SK-N-SH (cell line): ENCODE measurements around the gene GMPR2. TPM values are rescaled to one million over a fixed set of nuclear protein-coding genes. Genes with fewer than 3 reads are reported as not detected.

Experiments
- CTCF ChIA-PET: fragments of 300-600, 350-600 bp; formaldehyde crosslinking; extraction: SDS; loops from one replicate; lab custom pipeline; 2021; lab: Yijun Ruan, JAX
- POLR2A ChIA-PET: fragments of 350-600 bp; sonication (Branson Sonifier 250); formaldehyde crosslinking; extraction: SDS; loops from one replicate; lab custom pipeline; 2020; ENCODE audit warnings: antibody characterized with exemption, inconsistent platforms; lab: Yijun Ruan, JAX
- DNase-seq: peaks from one replicate; pipeline ENCODE4 v3.0.0; 2012
- H2AFZ ChIP-seq: fragments of 200-600 bp; sonication (generic); 2 replicates; pipeline ENCODE4 v1.8.1; 2016; ENCODE audit warnings: antibody characterized with exemption, mild to moderate bottlenecking, low read depth
- H3F3A ChIP-seq: fragments of 200-600 bp; sonication (generic); replicated peaks from 2 replicates; pipeline ENCODE3; 2016; ENCODE audit warnings: antibody characterized with exemption, mild to moderate bottlenecking; ENCODE audit not compliant: insufficient read depth
- H3K27ac ChIP-seq, 2 experiments: fragments of 200-500 bp in 1 of 2; fragments of 200-600 bp in 1 of 2; sonication (Bioruptor generic) in 1 of 2; sonication (generic), shearing (Covaris generic) in 1 of 2; 2 replicates each; pipeline versions ENCODE4 v1.5.1 to v1.6.1; 2014 to 2016; ENCODE audit warnings: low read depth in 2 of 2, inconsistent platforms in 1 of 2, low read length in 1 of 2, mild to moderate bottlenecking in 1 of 2, mixed read lengths in 1 of 2
- H3K27me3 ChIP-seq: fragments of 200-600 bp; sonication (generic), shearing (Covaris generic); 2 replicates; pipeline ENCODE4 v1.6.1; 2016; ENCODE audit warnings: mixed run types; ENCODE audit not compliant: insufficient read depth
- H3K36me3 ChIP-seq, 2 experiments: fragments of 200-500 bp in 1 of 2; fragments of 200-600 bp in 1 of 2; sonication (Bioruptor generic) in 1 of 2; sonication (generic) in 1 of 2; replicated peaks in 1 of 2; 2 replicates each; pipeline versions ENCODE3 to v1.5.1; 2014 to 2016; ENCODE audit warnings: low read length in 1 of 2, mild to moderate bottlenecking in 1 of 2; ENCODE audit not compliant: insufficient read depth in 2 of 2, control insufficient read depth in 1 of 2
- H3K4me1 ChIP-seq, 2 experiments: fragments of 200-500 bp in 1 of 2; fragments of 200-600 bp in 1 of 2; sonication (Bioruptor generic) in 1 of 2; sonication (generic), shearing (Covaris generic) in 1 of 2; 2 replicates each; pipeline versions ENCODE4 v1.5.1 to v1.6.1; 2014 to 2016; ENCODE audit warnings: low read depth in 1 of 2, low read length in 1 of 2, mixed run types in 1 of 2; ENCODE audit not compliant: insufficient read depth in 2 of 2, control insufficient read depth in 1 of 2
- H3K4me2 ChIP-seq: fragments of 200-600 bp; sonication (generic), shearing (Covaris generic); 2 replicates; pipeline ENCODE4 v1.6.1; 2017; ENCODE audit warnings: mixed run types
- H3K4me3 ChIP-seq, 2 experiments: fragments of 200-500 bp in 1 of 2; fragments of 200-600 bp in 1 of 2; sonication (Bioruptor generic) in 1 of 2; sonication (generic), shearing (Covaris generic) in 1 of 2; 2 replicates each; pipeline versions ENCODE4 v1.5.1 to v1.8.1; 2014 to 2016; ENCODE audit warnings: low read depth in 2 of 2, inconsistent platforms in 1 of 2, low read length in 1 of 2, mild to moderate bottlenecking in 1 of 2, mixed read lengths in 1 of 2, moderate library complexity in 1 of 2
- H3K79me2 ChIP-seq: fragments of 200-600 bp; sonication (generic); 2 replicates; pipeline ENCODE4 v1.8.1; 2017; ENCODE audit warnings: mild to moderate bottlenecking; ENCODE audit not compliant: insufficient read depth
- H3K9ac ChIP-seq: fragments of 200-600 bp; sonication (generic); 2 replicates; pipeline ENCODE4 v1.6.1; 2017; ENCODE audit warnings: mixed run types
- H3K9me2 ChIP-seq: fragments of 200-600 bp; sonication (generic); 2 replicates; pipeline ENCODE4 v1.6.1; 2017; ENCODE audit warnings: mixed run types
- H3K9me3 ChIP-seq: fragments of 200-600 bp; sonication (generic); 2 replicates; pipeline ENCODE4 v1.6.1; 2017; ENCODE audit warnings: mixed run types, mild to moderate bottlenecking, moderate library complexity
- H4K20me1 ChIP-seq: fragments of 200-600 bp; sonication (generic); 2 replicates; pipeline ENCODE4 v1.6.1; 2017; ENCODE audit warnings: mild to moderate bottlenecking, mixed run types; ENCODE audit not compliant: insufficient read depth
- CHD2 ChIP-seq: fragments of 150-350 bp; IDR thresholded peaks from 2 replicates; pipeline ENCODE4 v1.6.1; 2018; ENCODE audit warnings: low read length; ENCODE audit not compliant: partially characterized antibody
- ELF1 ChIP-seq: IDR thresholded peaks from 2 replicates; pipeline ENCODE4 v1.4.0; 2012
- EZH2phosphoT487 ChIP-seq: fragments of 200-600 bp; sonication (generic); IDR thresholded peaks from 2 replicates; pipeline ENCODE4 v1.6.1; 2017; ENCODE audit warnings: low read depth, mixed run types, mild to moderate bottlenecking, antibody characterized with exemption, moderate library complexity, borderline replicate concordance
- FOXM1 ChIP-seq: IDR thresholded peaks from 2 replicates; pipeline ENCODE4 v1.4.0; 2012; ENCODE audit warnings: low read depth, mild to moderate bottlenecking
- MAX ChIP-seq: IDR thresholded peaks from 2 replicates; pipeline ENCODE4 v1.4.0; 2012; ENCODE audit warnings: low read depth
- MEF2A ChIP-seq: IDR thresholded peaks from 2 replicates; pipeline ENCODE4 v1.4.0; 2012; ENCODE audit warnings: low read depth, borderline replicate concordance
- MXI1 ChIP-seq: IDR thresholded peaks from 2 replicates; pipeline ENCODE4 v1.6.1; 2012; ENCODE audit warnings: mild to moderate bottlenecking, low read depth, low read length, improper control_type of control experiment
- NFIC ChIP-seq: IDR thresholded peaks from 2 replicates; pipeline ENCODE4 v1.4.0; 2012; ENCODE audit warnings: borderline replicate concordance
- SIN3A ChIP-seq: IDR thresholded peaks from 2 replicates; pipeline ENCODE4 v1.6.1; 2012; ENCODE audit warnings: low read depth, mild to moderate bottlenecking, low read length, moderate library complexity, borderline replicate concordance
- TCF12 ChIP-seq: IDR thresholded peaks from 2 replicates; pipeline ENCODE4 v1.4.0; 2012
- YY1 ChIP-seq: IDR thresholded peaks from 2 replicates; pipeline ENCODE4 v1.4.0; 2012; ENCODE audit warnings: low read depth, mild to moderate bottlenecking
- ZBTB33 ChIP-seq: IDR thresholded peaks from 2 replicates; pipeline ENCODE4 v1.4.0; 2012; ENCODE audit warnings: low read depth, borderline replicate concordance
- WGBS: methylation state at CpG from one replicate; pipeline ENCODE4 v1.1.6; 2017; ENCODE audit warnings: low lambda C conversion rate; 5-methylcytosine and 5-hydroxymethylcytosine counted together
- polyA plus RNA-seq, 3 experiments: library from polyadenylated mRNA; depleted of rRNA; stranded (reverse); fragments of >200 nt; gene quantifications; 2 replicates each; pipeline ENCODE4 v1.2.3, GENCODE V29; 2012
- TF ChIP-seq, protein P1 (sequence below): fragments of 150-350 bp; IDR thresholded peaks from 2 replicates; pipeline ENCODE4 v1.6.1; 2017; ENCODE audit warnings: antibody characterized with exemption, low read length, low read depth, borderline replicate concordance
- TF ChIP-seq, protein P2 (sequence below): IDR thresholded peaks from 2 replicates; pipeline ENCODE4; 2012

GMPR2 gene
- polyA plus RNA-seq, 1 of the 3 experiments (the other 2 are of a cell fraction) = 97.0 TPM

DNA sequence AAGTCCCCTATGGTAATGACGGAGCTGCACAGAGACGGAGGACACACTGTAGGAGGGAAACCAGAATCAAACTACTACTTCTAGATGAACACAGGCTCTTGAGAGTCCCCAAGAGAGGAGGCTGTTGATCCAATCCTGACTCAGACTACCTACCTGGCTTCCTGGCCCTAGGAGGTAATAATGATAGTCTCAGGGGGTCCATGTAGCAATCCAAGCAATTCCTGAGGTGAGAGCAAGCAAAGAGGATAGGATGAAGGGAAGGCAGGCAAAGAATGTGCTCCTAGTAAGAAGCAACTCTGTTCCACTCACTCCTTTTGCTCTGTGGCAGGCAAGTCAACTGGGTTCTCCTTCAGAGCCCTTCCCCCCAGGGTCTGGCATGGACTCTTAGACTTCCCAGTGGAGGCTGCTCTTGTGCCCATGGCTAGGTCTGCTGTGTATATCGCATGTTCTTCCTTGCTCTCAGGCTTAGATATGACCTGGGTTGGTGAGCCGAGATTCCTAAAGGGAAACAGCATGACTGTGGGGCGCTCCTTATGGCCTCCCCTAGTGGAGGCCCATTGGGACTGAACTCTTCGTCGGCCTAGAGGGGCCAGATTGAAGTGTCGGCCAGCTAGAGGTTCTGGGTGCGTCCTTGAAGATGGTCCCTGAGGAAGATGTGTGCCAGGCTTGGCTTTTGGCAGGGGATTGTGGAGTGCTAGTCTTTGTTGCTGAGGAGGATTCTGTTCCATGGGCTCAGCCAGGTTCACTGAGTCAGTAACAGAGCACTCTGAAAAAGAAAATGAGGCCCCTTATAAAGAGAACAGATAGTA lies 7.6 kb downstream of the GMPR2 start:
- CTCF ChIA-PET = interaction anchor here (1.5 to 12.0 kb wide), 7 partner anchors 9 to 191 kb away, joined by 5 to 191 read pairs (median 19); partner anchors contain the start of genes CIDEB, DHRS1, LTB4R2 and MDP1
- H3K9ac ChIP-seq = 0 out of 2 replicates have a peak overlapping the region, but pooled peaks have one; percentile 24

More for the DNA sequence above, 7.6 kb downstream of the GMPR2 start:
- no peaks in the 10 kb centered on the region for H3K27me3 ChIP-seq
- POLR2A ChIA-PET = no interaction called here
- H3F3A ChIP-seq = peaks cover 19% of the 10 kb centered on the region
- peaks cover 26% of the 10 kb centered on the region in 2 experiments; a peak in 2 of 4 replicates for H3K4me1 ChIP-seq
- no peaks in the 10 kb centered on the region for H3K9me3 ChIP-seq
- no peaks in the 10 kb centered on the region for H4K20me1 ChIP-seq
- H3K36me3 ChIP-seq = peaks cover 48 to 55% of the 10 kb centered on the region in 2 experiments
- TF ChIP-seq ELF1 = no peak
- TF ChIP-seq YY1 = no peak
- TF ChIP-seq EZH2phosphoT487 = no peak
- TF ChIP-seq MXI1 = no peak
- no peak for TF ChIP-seq NFIC
- TF ChIP-seq ZBTB33 = no peak
- no peak for TF ChIP-seq SIN3A
- TF ChIP-seq, protein P1, sequence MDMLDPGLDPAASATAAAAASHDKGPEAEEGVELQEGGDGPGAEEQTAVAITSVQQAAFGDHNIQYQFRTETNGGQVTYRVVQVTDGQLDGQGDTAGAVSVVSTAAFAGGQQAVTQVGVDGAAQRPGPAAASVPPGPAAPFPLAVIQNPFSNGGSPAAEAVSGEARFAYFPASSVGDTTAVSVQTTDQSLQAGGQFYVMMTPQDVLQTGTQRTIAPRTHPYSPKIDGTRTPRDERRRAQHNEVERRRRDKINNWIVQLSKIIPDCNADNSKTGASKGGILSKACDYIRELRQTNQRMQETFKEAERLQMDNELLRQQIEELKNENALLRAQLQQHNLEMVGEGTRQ = no peak
- no peak for TF ChIP-seq MEF2A
- TF ChIP-seq TCF12 = no peak
- no peak for TF ChIP-seq MAX
- TF ChIP-seq, protein P2, sequence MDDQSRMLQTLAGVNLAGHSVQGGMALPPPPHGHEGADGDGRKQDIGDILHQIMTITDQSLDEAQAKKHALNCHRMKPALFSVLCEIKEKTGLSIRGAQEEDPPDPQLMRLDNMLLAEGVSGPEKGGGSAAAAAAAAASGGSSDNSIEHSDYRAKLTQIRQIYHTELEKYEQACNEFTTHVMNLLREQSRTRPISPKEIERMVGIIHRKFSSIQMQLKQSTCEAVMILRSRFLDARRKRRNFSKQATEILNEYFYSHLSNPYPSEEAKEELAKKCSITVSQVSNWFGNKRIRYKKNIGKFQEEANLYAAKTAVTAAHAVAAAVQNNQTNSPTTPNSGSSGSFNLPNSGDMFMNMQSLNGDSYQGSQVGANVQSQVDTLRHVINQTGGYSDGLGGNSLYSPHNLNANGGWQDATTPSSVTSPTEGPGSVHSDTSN = no peak
- TF ChIP-seq CHD2 = no peak
- no peak for TF ChIP-seq FOXM1
- no peak overlapping the region for H3K27ac ChIP-seq
- H3K79me2 ChIP-seq = peaks cover 43% of the 10 kb centered on the region
- no peak for DNase-seq
- H3K9me2 ChIP-seq = no peaks in the 10 kb centered on the region
- H3K4me3 ChIP-seq = no peak overlapping the region
- H2AFZ ChIP-seq = no peak overlapping the region
- peak overlapping the region; percentile 95 for H3K4me2 ChIP-seq
- over 99% methylated on average over 8 of the region's 9 CpGs for WGBS
